Astrocyte (in vitro differentiated cells and primary cell): ENCODE measurements around the gene VSX1.

ENCODE experiments used
- CTCF ChIP-seq: IDR thresholded peaks from 2 replicates; pipeline ENCODE4 v1.5.1; 2011; ENCODE audit warnings: low read depth, mild to moderate bottlenecking, inconsistent platforms, low read length, moderate library complexity; ENCODE audit not compliant: insufficient read depth
- EZH2 ChIP-seq: IDR thresholded peaks from 2 replicates; pipeline ENCODE4 v1.6.1; 2012; ENCODE audit warnings: mild to moderate bottlenecking, low read length, inconsistent platforms; ENCODE audit not compliant: insufficient read depth

DNA sequence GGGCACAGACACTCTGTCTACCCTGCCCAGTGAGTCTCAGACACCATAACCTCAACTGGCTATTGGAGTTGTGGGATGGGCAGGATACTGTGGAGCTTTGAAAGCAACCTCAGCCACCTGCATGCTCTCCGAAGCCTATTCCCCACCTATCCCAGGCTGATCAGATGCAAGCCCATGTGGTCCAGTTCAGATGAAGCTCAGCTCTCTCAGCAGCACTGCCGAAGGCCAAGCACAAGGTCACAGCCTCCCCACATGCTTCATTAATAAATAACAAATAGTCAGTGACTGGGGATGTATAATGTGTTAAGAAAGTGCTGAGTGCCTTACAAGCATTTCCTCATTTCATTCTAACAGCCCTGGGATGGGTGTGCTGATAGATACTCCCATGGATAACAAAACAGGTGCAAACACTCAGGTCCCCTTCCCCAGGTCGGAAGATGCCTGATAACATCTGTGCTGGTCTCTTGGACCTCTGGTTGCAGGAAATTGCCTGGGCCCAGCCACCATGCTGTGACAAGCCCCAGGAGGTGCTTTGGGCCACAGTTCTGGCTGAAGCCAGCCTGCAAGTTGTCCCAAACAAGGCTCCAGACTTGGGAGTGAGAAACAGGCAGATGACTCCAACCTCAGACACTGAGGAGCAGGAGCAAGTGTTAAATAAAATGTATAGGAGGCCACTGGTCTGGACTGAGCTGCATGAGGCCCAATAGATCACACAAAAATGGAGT is 27.7 kb downstream of the VSX1 start:
- TF ChIP-seq CTCF (no peak), EZH2 (no peak)
